ENCODE measurements around the gene GRB10.

GRB10 gene

DNA sequence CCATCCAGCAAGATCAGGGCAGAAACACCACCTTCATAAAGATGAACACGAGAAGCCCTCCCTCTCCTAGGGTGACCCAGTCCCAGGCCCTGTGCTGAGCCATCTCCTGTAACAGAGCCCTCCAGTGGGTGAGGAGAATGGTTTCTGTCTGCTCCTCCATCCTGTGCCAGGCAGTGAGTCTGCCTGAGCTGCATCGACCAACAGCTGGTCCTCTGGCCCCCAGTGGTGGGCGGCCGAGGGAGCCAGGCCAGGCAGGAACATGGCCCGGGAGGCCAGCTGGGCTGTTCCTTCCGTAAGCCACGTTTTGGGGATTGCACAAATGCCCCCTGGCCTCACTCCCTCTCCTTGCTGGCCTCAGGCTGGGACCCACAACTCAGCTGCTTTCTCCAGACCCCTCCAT lies 73.5 kb downstream of the GRB10 start:
- DNase-seq (ENCODE audit: low spot score) = no peak
- TF ChIP-seq, protein P1, sequence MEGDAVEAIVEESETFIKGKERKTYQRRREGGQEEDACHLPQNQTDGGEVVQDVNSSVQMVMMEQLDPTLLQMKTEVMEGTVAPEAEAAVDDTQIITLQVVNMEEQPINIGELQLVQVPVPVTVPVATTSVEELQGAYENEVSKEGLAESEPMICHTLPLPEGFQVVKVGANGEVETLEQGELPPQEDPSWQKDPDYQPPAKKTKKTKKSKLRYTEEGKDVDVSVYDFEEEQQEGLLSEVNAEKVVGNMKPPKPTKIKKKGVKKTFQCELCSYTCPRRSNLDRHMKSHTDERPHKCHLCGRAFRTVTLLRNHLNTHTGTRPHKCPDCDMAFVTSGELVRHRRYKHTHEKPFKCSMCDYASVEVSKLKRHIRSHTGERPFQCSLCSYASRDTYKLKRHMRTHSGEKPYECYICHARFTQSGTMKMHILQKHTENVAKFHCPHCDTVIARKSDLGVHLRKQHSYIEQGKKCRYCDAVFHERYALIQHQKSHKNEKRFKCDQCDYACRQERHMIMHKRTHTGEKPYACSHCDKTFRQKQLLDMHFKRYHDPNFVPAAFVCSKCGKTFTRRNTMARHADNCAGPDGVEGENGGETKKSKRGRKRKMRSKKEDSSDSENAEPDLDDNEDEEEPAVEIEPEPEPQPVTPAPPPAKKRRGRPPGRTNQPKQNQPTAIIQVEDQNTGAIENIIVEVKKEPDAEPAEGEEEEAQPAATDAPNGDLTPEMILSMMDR (IDR thresholded peaks at IDR 0.05; ENCODE audit: borderline replicate concordance, control extremely low read depth, extremely low read depth, insufficient read depth, missing control alignments) = no peak
- in situ Hi-C loops (cut with MboI; ENCODE audit: low sequenced_read_pairs, unreplicated experiment) = no loop called here

DNA sequence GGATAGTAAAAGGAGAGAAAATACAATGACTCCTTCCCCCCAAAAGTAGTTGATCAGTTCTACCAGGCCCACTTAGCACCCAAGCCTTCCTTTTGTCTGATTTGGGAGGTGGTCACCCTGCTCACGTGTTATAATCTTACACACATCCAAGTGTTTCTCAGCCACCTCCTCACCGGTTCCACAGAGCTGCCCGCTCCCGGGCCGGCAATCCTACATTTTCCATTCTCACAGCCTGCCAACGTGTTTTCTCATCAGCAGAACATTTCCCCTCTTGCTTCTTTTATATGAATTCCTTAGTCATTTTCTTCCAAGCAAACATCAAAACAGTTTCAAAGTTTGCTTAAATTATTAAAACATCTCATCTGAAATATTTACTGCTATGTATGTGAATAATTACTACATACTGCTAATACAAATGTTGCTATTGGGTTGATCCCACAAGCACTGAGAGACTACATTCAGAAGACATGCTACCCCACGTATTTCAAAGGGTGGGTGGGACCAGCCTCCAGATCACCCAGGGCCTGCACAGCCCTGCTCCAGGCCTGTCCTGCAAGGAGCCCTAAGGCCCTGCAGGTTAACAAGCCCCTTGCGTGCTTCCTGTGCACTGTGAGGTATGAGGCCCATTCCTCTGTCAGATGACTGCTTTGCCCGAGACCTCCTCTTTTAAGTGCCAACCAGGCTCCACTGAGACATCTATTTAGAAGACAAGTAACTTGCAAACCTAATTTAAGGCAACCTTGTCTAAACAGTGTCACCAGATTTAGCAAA lies 75.3 kb downstream of the GRB10 start:
- no peak for DNase-seq (ENCODE audit: low spot score)
- TF ChIP-seq, protein P1 (IDR thresholded peaks at IDR 0.05; ENCODE audit: borderline replicate concordance, control extremely low read depth, extremely low read depth, insufficient read depth, missing control alignments) = no peak
- in situ Hi-C loops (cut with MboI; ENCODE audit: low sequenced_read_pairs, unreplicated experiment) = no loop called here

DNA sequence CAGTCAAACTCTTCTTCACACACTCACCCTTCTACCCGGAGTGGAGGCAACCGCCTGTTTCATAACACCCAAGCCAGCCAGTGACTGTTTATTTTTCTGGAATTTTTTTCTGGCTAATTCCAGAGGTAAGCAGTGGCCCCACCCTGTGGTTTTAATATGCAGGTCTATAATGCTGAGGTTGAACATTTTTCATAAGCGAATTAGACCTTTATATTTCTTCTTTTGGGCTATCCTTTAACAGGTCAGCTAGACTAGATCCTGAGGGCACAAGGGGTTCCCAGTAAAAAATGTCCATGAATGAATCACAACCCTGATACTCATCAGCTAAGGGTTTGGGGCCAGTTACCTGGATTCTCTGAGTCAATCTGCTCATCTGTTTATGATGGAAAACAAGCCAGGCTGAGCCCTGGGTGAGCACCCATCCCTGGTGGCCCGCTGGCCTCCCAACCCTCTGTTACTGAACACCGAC lies 76.2 kb downstream of the GRB10 start:
- DNase-seq (ENCODE audit: low spot score) = no peak
- TF ChIP-seq, protein P1 (IDR thresholded peaks at IDR 0.05; ENCODE audit: borderline replicate concordance, control extremely low read depth, extremely low read depth, insufficient read depth, missing control alignments) = no peak
- in situ Hi-C loops (cut with MboI; ENCODE audit: low sequenced_read_pairs, unreplicated experiment) = no loop called here

DNA sequence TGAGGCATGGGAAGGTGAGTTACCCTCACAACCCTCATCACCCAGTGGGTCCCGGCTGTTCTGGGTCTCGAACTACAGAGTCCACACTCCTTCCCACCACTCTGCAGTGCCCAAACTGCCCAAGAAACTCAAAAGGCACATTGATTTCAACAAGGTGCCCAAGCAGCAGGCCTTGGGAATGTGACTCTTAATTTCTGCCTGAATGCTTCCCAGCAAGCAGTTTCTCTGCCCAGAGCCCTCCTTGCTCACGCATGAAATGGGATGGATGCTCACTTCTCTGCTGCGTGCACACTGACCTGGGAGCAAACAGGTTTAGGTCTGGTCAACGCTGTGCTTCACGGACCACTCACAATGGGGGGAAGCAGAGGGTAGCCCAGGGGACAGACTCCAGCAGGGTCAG lies 77.9 kb downstream of the GRB10 start:
- TF ChIP-seq, protein P1 (IDR thresholded peaks at IDR 0.05; ENCODE audit: borderline replicate concordance, control extremely low read depth, extremely low read depth, insufficient read depth, missing control alignments) = no peak
- in situ Hi-C loops (cut with MboI; ENCODE audit: low sequenced_read_pairs, unreplicated experiment) = no loop called here
- DNase-seq (ENCODE audit: low spot score) = no peak

DNA sequence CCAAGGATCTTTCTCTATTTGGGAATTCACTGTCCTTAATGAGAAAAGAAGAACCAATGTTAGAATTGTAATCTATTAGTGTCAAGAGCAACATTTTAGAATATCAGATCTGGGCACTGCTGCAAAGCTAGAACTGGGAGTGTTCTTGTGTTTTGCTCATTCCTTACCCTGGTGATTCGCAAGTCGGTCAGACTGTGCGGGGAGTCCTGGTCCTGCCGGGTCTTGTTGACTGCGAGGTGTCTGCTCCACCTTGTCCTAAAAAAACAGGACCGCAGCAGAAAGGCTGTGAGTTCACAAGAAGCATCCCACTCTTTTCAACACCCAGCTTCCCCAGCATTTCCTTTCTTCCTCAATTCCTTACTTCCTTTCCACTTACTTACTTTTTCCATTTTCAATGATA lies 79.0 kb downstream of the GRB10 start:
- DNase-seq (ENCODE audit: low spot score) = no peak
- TF ChIP-seq, protein P1 (IDR thresholded peaks at IDR 0.05; ENCODE audit: borderline replicate concordance, control extremely low read depth, extremely low read depth, insufficient read depth, missing control alignments) = no peak
- in situ Hi-C loops (cut with MboI; ENCODE audit: low sequenced_read_pairs, unreplicated experiment) = no loop called here

DNA sequence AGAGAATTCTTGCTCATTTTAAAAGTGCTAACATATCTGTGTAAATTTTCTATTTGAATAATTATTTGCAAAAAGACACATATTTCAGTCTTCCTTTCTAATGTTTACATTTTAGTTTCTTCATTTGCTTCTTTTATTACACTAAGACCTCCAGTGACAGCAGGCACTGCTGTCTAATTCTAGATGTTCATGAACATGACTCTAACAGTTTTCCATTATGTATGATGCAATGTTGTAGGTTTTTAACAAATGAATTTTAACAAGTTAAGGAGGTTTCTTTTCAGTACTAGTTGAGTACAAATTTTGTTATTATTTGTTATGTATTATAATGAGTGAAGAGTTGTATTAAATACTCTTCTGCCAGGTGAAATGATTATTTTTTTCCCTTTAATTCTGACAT lies 83.6 kb downstream of the GRB10 start:
- no peak for DNase-seq (ENCODE audit: low spot score)
- TF ChIP-seq, protein P1 (IDR thresholded peaks at IDR 0.05; ENCODE audit: borderline replicate concordance, control extremely low read depth, extremely low read depth, insufficient read depth, missing control alignments) = no peak
- in situ Hi-C loops (cut with MboI; ENCODE audit: low sequenced_read_pairs, unreplicated experiment) = no loop called here
